Brain microvascular endothelial cell (primary cell): ENCODE data around the gene RNLS.

Experiments
- DNase-seq: peaks from one replicate; pipeline ENCODE4 v3.0.0-alpha.2; 2020
- H3K27ac ChIP-seq: fragments of 250-450 bp; sonication (Bioruptor Pico); 2 replicates; pipeline ENCODE4 v1.5.1; 2020; ENCODE audit warnings: mild to moderate bottlenecking, moderate library complexity
- H3K27me3 ChIP-seq: fragments of 250-450 bp; sonication (Bioruptor Pico); replicated peaks from 2 replicates; pipeline ENCODE4 v1.5.1; 2020; ENCODE audit warnings: mild to moderate bottlenecking
- H3K36me3 ChIP-seq: fragments of 250-450 bp; sonication (Bioruptor Pico); replicated peaks from 2 replicates; pipeline ENCODE4 v1.5.1; 2020; ENCODE audit warnings: mild to moderate bottlenecking
- H3K4me3 ChIP-seq: 2 replicates; pipeline ENCODE4 v1.5.1; 2011; ENCODE audit warnings: low read depth, mild to moderate bottlenecking, control low read depth, low read length, moderate library complexity
- in situ Hi-C: cut with HindIII; loops from 2 replicates; pipeline ENCODE4 v1.10.0; 2017; ENCODE audit warnings: low sequenced_read_pairs, low pct_ligation_motif_present
- TF ChIP-seq, protein P1 (sequence below): IDR thresholded peaks from 2 replicates; pipeline ENCODE4 v1.5.1; 2011; ENCODE audit warnings: low read depth, mild to moderate bottlenecking, moderate library complexity, low read length, control low read depth, inconsistent platforms; ENCODE audit errors: missing control alignments

Gene RNLS

DNA sequence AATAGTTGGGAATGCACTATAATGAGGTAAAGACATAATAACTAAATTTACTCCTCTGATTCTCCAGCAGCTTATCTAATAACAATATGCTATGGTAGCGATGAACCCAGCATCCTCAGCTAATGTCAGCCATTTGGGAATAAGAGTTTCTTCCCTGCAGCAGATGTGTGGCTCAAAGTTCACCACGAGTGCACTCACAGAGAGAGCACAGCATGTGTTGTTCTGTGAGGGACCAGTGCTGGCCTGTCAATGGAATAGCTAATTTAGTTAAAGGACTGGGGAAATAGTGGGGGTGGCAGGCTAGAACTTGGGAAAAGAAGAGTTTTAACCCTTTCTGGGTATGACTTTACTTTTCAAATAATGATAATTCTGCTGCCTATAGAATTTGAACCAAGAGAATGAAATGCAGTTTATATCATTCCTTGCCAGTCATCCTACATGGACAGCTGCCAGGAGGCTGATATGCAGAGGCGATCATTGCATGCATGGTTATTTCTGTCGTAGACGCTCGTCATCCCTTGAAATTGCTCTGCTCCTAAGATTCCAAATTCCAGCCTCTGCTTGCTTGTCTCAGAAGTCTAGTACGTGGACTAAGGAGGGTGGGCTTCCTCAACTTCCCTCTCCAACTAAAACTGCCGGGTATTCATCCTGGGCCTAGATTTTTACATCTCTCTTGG lies 355.6 kb downstream of the RNLS start:
- Histone ChIP-seq H3K4me3 (no peak overlapping the region), H3K36me3 (no peaks in the 10 kb centered on the region), H3K27me3 (no peaks in the 10 kb centered on the region), H3K27ac (peak overlapping the region; percentile 68)
- in situ Hi-C loops: no loop called here
- TF ChIP-seq, protein P1, sequence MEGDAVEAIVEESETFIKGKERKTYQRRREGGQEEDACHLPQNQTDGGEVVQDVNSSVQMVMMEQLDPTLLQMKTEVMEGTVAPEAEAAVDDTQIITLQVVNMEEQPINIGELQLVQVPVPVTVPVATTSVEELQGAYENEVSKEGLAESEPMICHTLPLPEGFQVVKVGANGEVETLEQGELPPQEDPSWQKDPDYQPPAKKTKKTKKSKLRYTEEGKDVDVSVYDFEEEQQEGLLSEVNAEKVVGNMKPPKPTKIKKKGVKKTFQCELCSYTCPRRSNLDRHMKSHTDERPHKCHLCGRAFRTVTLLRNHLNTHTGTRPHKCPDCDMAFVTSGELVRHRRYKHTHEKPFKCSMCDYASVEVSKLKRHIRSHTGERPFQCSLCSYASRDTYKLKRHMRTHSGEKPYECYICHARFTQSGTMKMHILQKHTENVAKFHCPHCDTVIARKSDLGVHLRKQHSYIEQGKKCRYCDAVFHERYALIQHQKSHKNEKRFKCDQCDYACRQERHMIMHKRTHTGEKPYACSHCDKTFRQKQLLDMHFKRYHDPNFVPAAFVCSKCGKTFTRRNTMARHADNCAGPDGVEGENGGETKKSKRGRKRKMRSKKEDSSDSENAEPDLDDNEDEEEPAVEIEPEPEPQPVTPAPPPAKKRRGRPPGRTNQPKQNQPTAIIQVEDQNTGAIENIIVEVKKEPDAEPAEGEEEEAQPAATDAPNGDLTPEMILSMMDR: no peak
- peak; percentile 92 for DNase-seq

DNA sequence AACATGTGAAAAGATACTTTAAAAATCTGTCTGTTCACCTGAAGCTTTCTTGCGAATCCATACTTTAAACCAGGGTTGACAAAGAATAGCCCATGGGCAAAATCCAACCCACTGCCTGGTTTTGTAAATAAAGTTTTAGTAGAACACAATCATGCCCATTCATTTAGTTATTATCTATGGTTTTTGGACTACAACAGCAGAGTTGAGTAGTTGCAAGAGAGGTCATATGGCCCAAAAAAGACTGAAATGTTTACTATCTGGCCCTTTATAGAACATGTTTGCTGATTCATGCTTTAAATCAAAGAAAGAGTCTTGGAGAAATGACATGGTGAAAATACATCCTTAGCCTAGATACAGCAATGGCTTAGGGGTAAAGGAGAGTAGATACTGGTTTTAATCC lies 356.2 kb downstream of the RNLS start:
- Histone ChIP-seq H3K27me3 (no peaks in the 10 kb centered on the region), H3K4me3 (no peak overlapping the region), H3K36me3 (no peaks in the 10 kb centered on the region), H3K27ac (peak overlapping the region; percentile 68)
- TF ChIP-seq, protein P1: no peak
- no peak for DNase-seq
- in situ Hi-C loops: no loop called here

DNA sequence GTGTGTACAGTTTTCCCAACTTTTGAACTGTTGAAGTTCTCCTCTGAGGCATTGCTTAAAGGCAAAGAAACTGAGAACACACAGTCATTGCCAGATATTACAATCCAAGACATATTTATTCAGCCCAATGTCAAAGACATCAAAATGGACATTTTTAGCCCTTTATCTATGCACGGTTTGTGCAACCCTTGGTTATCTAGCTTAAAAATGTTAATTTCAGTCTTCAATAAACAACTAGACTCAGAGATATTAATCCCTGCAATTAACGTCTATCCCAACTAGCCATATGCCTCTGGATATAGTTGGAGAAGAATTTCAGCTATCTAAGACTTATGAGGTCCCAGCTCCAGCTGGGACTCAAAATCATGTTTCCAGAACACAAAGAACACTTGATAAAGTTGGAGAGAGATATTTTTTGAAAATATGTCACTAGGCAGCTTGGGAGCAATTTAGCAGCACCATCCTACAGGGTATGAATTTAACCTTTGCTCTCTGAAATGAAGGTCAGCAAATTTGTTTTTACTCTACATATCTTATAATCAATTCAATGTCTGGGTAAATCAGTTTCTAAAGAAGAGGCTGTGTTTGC lies 357.0 kb downstream of the RNLS start:
- no peaks in the 10 kb centered on the region for H3K27me3 ChIP-seq
- no peak overlapping the region for H3K27ac ChIP-seq
- in situ Hi-C loops: no loop called here
- TF ChIP-seq, protein P1: no peak
- H3K36me3 ChIP-seq: no peaks in the 10 kb centered on the region
- DNase-seq: no peak
- H3K4me3 ChIP-seq: no peak overlapping the region
